ENCODE measurements around the gene C1QTNF1.

Gene C1QTNF1

GRCh38 chr17:79048826-79049755, 25.1 kb downstream of the C1QTNF1 start:
- TF ChIP-seq TAF1 (IDR thresholded peaks at IDR 0.05; ENCODE audit: low read depth) (no peak), EP300 (IDR thresholded peaks at IDR 0.05; ENCODE audit: borderline replicate concordance) (no peak), TCF12 (IDR thresholded peaks at IDR 0.05; ENCODE audit: low read depth) (no peak), FOXM1 (IDR thresholded peaks at IDR 0.05; ENCODE audit: borderline replicate concordance, low read depth) (no peak), TEAD4 (IDR thresholded peaks at IDR 0.05) (no peak), EGR1 (IDR thresholded peaks at IDR 0.05) (no peak), CREB1 (IDR thresholded peaks at IDR 0.05; ENCODE audit: low read depth) (no peak), CEBPB (IDR thresholded peaks at IDR 0.05) (no peak), ZBTB7A (IDR thresholded peaks at IDR 0.05; ENCODE audit: low read depth) (no peak), RAD21 (IDR thresholded peaks at IDR 0.05; ENCODE audit: low read depth) (no peak), NFIC (IDR thresholded peaks at IDR 0.05) (no peak)
- TF ChIP-seq, protein P1, sequence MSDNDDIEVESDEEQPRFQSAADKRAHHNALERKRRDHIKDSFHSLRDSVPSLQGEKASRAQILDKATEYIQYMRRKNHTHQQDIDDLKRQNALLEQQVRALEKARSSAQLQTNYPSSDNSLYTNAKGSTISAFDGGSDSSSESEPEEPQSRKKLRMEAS (IDR thresholded peaks at IDR 0.05) = no peak
- TF ChIP-seq, protein P2, sequence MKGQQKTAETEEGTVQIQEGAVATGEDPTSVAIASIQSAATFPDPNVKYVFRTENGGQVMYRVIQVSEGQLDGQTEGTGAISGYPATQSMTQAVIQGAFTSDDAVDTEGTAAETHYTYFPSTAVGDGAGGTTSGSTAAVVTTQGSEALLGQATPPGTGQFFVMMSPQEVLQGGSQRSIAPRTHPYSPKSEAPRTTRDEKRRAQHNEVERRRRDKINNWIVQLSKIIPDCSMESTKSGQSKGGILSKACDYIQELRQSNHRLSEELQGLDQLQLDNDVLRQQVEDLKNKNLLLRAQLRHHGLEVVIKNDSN (IDR thresholded peaks at IDR 0.05) = no peak

- TF ChIP-seq REST (IDR thresholded peaks at IDR 0.05; ENCODE audit: low read depth) (no peak), CREB1 (IDR thresholded peaks at IDR 0.05; ENCODE audit: low read depth) (no peak), EP300 (IDR thresholded peaks at IDR 0.05; ENCODE audit: borderline replicate concordance) (no peak)
- TF ChIP-seq, protein P2 (IDR thresholded peaks at IDR 0.05) = no peak
Observed at GRCh38 chr17:79049821-79050220, 25.9 kb downstream of the C1QTNF1 start.

DNA sequence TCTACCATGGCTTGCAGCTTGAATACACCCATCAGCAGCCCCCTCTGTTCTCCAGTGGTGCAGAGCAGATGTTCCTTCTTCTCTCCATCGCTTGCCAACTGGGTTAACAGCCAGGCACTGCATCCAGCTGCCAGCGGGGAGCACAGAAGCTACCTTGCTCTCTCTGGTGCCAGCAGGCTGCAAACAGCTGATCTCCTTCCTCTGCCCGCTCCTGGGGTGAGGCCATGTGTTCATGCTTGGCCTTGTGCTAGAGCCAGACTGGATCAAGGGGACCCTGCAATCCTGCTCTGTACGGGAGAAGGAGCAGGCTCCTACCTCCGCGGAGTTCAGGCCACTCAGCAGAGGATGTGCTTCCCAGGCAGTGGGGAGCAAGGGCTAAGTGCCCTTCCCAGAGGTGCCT, 26.6 kb downstream of the C1QTNF1 start:
- TF ChIP-seq EGR1 (IDR thresholded peaks at IDR 0.05) (no peak), CREB1 (IDR thresholded peaks at IDR 0.05; ENCODE audit: low read depth) (no peak), RAD21 (IDR thresholded peaks at IDR 0.05; ENCODE audit: low read depth) (no peak), REST (IDR thresholded peaks at IDR 0.05; ENCODE audit: low read depth) (no peak), EP300 (IDR thresholded peaks at IDR 0.05; ENCODE audit: borderline replicate concordance) (no peak), CEBPB (IDR thresholded peaks at IDR 0.05) (no peak), TCF12 (IDR thresholded peaks at IDR 0.05; ENCODE audit: low read depth) (no peak), ZBTB7A (IDR thresholded peaks at IDR 0.05; ENCODE audit: low read depth) (no peak), FOXM1 (IDR thresholded peaks at IDR 0.05; ENCODE audit: borderline replicate concordance, low read depth) (no peak), TEAD4 (IDR thresholded peaks at IDR 0.05) (no peak), NFIC (IDR thresholded peaks at IDR 0.05) (no peak), TAF1 (IDR thresholded peaks at IDR 0.05; ENCODE audit: low read depth) (no peak), YY1 (IDR thresholded peaks at IDR 0.05; ENCODE audit: low read depth) (no peak)
- TF ChIP-seq, protein P2 (IDR thresholded peaks at IDR 0.05) = no peak
- TF ChIP-seq, protein P1 (IDR thresholded peaks at IDR 0.05) = no peak

DNA sequence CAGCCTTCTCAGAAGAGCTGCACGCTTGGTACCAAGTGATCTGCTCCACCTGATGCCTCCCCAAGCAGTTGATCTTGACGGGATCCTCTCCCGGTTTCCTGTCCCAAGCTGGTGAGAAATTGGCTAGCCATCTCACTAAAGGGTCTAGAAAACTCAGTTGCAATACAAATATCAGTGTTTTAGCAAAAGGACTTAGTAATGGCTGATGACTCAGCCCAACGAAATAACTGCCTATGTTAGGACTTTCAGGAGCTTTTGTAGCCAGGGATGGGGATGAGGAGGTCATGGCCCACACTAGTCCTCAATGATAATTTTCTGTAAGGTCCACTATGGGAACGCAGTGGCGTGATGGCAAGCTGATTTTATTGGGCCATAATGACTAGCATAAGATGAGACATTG, 27.3 kb downstream of the C1QTNF1 start:
- TF ChIP-seq, protein P1 (IDR thresholded peaks at IDR 0.05) = no peak
- TF ChIP-seq EP300 (IDR thresholded peaks at IDR 0.05; ENCODE audit: borderline replicate concordance) = no peak
- TF ChIP-seq RAD21 (IDR thresholded peaks at IDR 0.05; ENCODE audit: low read depth) = no peak
- TF ChIP-seq YY1 (IDR thresholded peaks at IDR 0.05; ENCODE audit: low read depth) = no peak
- no peak for TF ChIP-seq TCF12 (IDR thresholded peaks at IDR 0.05; ENCODE audit: low read depth)
- no peak for TF ChIP-seq TAF1 (IDR thresholded peaks at IDR 0.05; ENCODE audit: low read depth)
- TF ChIP-seq FOXM1 (IDR thresholded peaks at IDR 0.05; ENCODE audit: borderline replicate concordance, low read depth) = no peak
- no peak for TF ChIP-seq REST (IDR thresholded peaks at IDR 0.05; ENCODE audit: low read depth)

Data from Ishikawa (cell line).